Measurements from ENCODE around the gene CCNI.

The CCNI gene

DNA sequence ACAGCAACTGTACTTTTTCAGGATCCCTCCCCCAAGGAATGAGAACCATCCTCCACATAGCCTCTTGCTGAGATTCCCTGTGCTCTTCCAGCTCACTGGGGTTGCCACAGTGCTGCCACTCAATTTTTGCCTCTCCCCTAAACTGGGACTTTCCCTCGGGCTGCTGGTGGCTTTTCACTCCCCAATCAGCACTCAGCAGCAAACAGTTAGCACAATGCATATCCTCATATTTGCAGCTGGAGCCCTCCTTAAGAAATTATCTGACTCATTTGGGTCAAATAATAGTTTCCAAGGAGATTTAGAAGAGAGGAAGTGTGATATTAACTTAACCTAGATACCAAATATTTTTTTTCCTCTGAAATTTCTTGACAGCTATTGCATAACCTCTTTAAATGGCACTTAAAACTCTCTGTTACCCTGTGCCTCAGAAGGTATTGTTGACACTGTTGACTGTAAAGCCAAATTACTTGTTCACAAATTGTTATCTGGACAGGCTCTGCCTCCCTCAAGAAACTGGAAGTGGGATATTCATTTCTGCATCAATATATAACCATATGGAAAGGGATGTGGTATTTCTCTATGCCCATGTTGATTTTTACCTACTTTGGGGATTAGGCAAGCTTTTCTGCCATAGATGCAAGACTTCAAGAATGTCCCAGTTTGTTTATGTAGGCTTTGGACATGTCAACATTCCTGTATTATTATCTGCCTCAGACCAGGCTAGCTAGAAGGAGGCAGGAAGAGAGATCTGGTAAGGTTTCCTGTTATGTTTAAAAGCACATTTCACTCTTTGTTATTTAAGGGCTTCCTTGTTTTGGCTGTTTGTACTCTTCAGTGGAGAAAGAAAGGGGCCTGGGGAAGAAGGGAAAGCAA, 68.2 kb downstream of the CCNI start:
- Histone ChIP-seq H3K9me3 (replicated peaks; ENCODE audit: insufficient read depth, low read length) (no peaks in the 10 kb centered on the region), H3K9me2 (replicated peaks; ENCODE audit: insufficient read depth, low read length) (no peaks in the 10 kb centered on the region), H3K4me1 (ENCODE audit: low read length) (peaks cover 18% of the 10 kb centered on the region), H3K36me3 (replicated peaks; ENCODE audit: insufficient read depth, low read length) (no peaks in the 10 kb centered on the region), H3F3A (ENCODE audit: insufficient read depth, low read length) (no peaks in the 10 kb centered on the region), H3K27ac (ENCODE audit: low read length) (no peak overlapping the region), H3K9ac (ENCODE audit: low read length) (no peak overlapping the region), H2AFZ (ENCODE audit: low read length) (no peak overlapping the region), H3K79me2 (ENCODE audit: low read length) (no peaks in the 10 kb centered on the region), H4K20me1 (ENCODE audit: insufficient read depth, low read length) (no peaks in the 10 kb centered on the region), H3K27me3 (replicated peaks; ENCODE audit: insufficient read depth, low read length) (no peaks in the 10 kb centered on the region), H3K4me2 (ENCODE audit: low read depth, low read length) (0 out of 2 replicates have a peak overlapping the region, but pooled peaks have one; percentile 3), H3K4me3 (ENCODE audit: low read length) (no peak overlapping the region)
- peak; percentile 28 for DNase-seq
- TF ChIP-seq EZH2 (optimal IDR thresholded peaks at IDR 0.05; ENCODE audit: low read depth, low read length) (no peak), EZH2phosphoT487 (IDR thresholded peaks at IDR 0.05; ENCODE audit: low read length) (no peak)
- TF ChIP-seq, protein P1, sequence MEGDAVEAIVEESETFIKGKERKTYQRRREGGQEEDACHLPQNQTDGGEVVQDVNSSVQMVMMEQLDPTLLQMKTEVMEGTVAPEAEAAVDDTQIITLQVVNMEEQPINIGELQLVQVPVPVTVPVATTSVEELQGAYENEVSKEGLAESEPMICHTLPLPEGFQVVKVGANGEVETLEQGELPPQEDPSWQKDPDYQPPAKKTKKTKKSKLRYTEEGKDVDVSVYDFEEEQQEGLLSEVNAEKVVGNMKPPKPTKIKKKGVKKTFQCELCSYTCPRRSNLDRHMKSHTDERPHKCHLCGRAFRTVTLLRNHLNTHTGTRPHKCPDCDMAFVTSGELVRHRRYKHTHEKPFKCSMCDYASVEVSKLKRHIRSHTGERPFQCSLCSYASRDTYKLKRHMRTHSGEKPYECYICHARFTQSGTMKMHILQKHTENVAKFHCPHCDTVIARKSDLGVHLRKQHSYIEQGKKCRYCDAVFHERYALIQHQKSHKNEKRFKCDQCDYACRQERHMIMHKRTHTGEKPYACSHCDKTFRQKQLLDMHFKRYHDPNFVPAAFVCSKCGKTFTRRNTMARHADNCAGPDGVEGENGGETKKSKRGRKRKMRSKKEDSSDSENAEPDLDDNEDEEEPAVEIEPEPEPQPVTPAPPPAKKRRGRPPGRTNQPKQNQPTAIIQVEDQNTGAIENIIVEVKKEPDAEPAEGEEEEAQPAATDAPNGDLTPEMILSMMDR (IDR thresholded peaks at IDR 0.05; ENCODE audit: low read length): no peak

DNA sequence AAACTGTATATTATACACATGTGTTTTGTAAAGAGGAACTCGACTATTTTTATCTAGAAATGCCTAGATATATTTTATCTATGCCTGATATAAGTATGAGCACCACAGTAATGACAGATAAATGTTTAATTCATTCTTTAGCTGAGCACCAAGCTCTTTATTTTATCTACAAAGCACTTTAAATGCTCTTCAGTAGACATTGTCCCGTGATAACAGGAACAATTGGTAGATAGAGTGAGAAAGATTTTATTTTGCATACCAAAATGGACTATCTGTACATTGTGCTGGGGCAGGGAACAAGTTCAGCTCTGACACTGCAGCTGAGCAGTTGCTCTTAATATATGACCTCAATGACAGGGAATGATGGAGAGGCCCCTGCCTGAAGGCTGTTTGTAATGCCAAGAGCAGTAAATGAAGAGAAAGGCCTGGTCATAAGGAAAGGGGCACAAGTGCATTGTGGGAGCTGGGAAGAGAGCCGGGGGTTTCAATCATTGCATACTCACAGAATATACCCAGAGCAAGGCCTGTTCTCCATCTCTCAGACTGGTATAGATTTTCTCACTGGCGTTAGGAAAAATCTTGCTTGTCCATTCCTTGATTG, 68.9 kb downstream of the CCNI start:
- H3K9ac ChIP-seq (ENCODE audit: low read length): no peak overlapping the region
- no peak overlapping the region for H3K4me2 ChIP-seq (ENCODE audit: low read depth, low read length)
- no peaks in the 10 kb centered on the region for H3K27me3 ChIP-seq (replicated peaks; ENCODE audit: insufficient read depth, low read length)
- no peak overlapping the region for H3K4me3 ChIP-seq (ENCODE audit: low read length)
- H2AFZ ChIP-seq (ENCODE audit: low read length): no peak overlapping the region
- no peak for DNase-seq
- H3F3A ChIP-seq (ENCODE audit: insufficient read depth, low read length): no peaks in the 10 kb centered on the region
- H3K9me3 ChIP-seq (replicated peaks; ENCODE audit: insufficient read depth, low read length): no peaks in the 10 kb centered on the region
- H3K27ac ChIP-seq (ENCODE audit: low read length): no peak overlapping the region
- no peaks in the 10 kb centered on the region for H3K36me3 ChIP-seq (replicated peaks; ENCODE audit: insufficient read depth, low read length)
- no peaks in the 10 kb centered on the region for H4K20me1 ChIP-seq (ENCODE audit: insufficient read depth, low read length)
- peaks cover 18% of the 10 kb centered on the region for H3K4me1 ChIP-seq (ENCODE audit: low read length)
- no peaks in the 10 kb centered on the region for H3K9me2 ChIP-seq (replicated peaks; ENCODE audit: insufficient read depth, low read length)
- no peaks in the 10 kb centered on the region for H3K79me2 ChIP-seq (ENCODE audit: low read length)
- TF ChIP-seq EZH2phosphoT487 (IDR thresholded peaks at IDR 0.05; ENCODE audit: low read length): no peak
- TF ChIP-seq, protein P1 (IDR thresholded peaks at IDR 0.05; ENCODE audit: low read length): no peak
- TF ChIP-seq EZH2 (optimal IDR thresholded peaks at IDR 0.05; ENCODE audit: low read depth, low read length): no peak

DNA sequence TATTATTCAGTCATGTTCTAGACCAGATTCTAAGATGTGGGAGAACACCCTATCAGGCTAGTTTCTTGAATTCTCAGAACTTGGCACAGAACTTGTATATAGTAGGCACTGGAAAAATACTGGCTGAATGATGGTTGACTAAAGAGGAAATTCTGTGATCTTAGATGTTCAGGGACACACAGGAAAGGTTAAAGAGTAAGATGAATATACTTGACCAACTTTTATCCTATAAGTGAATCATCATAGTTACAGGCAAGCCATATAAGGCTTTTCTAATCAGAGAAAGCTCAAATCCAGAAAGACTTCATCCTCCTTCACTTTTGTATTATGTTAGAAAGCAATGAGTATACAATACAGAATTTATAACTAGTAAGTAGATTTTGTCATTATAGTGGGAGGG, 72.4 kb downstream of the CCNI start:
- H3K9me2 ChIP-seq (replicated peaks; ENCODE audit: insufficient read depth, low read length): no peaks in the 10 kb centered on the region
- no peaks in the 10 kb centered on the region for H3K9me3 ChIP-seq (replicated peaks; ENCODE audit: insufficient read depth, low read length)
- H3K9ac ChIP-seq (ENCODE audit: low read length): no peak overlapping the region
- H3K27ac ChIP-seq (ENCODE audit: low read length): no peak overlapping the region
- H3K4me2 ChIP-seq (ENCODE audit: low read depth, low read length): no peak overlapping the region
- no peaks in the 10 kb centered on the region for H4K20me1 ChIP-seq (ENCODE audit: insufficient read depth, low read length)
- H3K4me3 ChIP-seq (ENCODE audit: low read length): no peak overlapping the region
- no peak overlapping the region for H2AFZ ChIP-seq (ENCODE audit: low read length)
- TF ChIP-seq EZH2phosphoT487 (IDR thresholded peaks at IDR 0.05; ENCODE audit: low read length) (no peak), EZH2 (optimal IDR thresholded peaks at IDR 0.05; ENCODE audit: low read depth, low read length) (no peak)
- TF ChIP-seq, protein P1 (IDR thresholded peaks at IDR 0.05; ENCODE audit: low read length): no peak
- H3K4me1 ChIP-seq (ENCODE audit: low read length): peaks cover 14% of the 10 kb centered on the region
- no peaks in the 10 kb centered on the region for H3K79me2 ChIP-seq (ENCODE audit: low read length)
- no peak for DNase-seq
- H3F3A ChIP-seq (ENCODE audit: insufficient read depth, low read length): no peaks in the 10 kb centered on the region
- H3K36me3 ChIP-seq (replicated peaks; ENCODE audit: insufficient read depth, low read length): no peaks in the 10 kb centered on the region
- no peaks in the 10 kb centered on the region for H3K27me3 ChIP-seq (replicated peaks; ENCODE audit: insufficient read depth, low read length)

Data from MM.1S (cell line).